IMR-90 (cell line): ENCODE data around the gene CREBZF. TPM values are rescaled to one million over a fixed set of nuclear protein-coding genes. Genes with fewer than 3 reads are reported as not detected.
A peak's percentile ranks its signal among the peaks of the same experiment; 100 is the strongest.

Experiments used
- ATAC-seq: fragments of 200-7000 bp; cut with Tn5 transposase; 2 replicates; pipeline ENCODE4 v1.9.1; 2020; ENCODE audit warnings: low read depth, mild to moderate bottlenecking, moderate library complexity
- BruUV-seq: library from RNA; stranded (reverse); fragments of 400-500 nt; replicated peaks from 2 replicates; lab custom pipeline; 2021; lab: Mats Ljungman, UMichigan
- CTCF ChIA-PET: fragments of 300-600 bp; formaldehyde crosslinking; extraction: SDS; loops from one replicate; lab custom pipeline; 2021; ENCODE audit warnings: antibody characterized with exemption; lab: Yijun Ruan, JAX
- POLR2A ChIA-PET: fragments of 300-600 bp; sonication (Branson Sonifier 250); formaldehyde crosslinking; loops from one replicate; lab custom pipeline; 2022; ENCODE audit warnings: antibody characterized with exemption; ENCODE audit not compliant: unreplicated experiment; lab: Charles Lee
- DNase-seq: peaks from one replicate; pipeline ENCODE4 v3.0.0; 2013
- H2AFZ ChIP-seq: replicated peaks from 2 replicates; pipeline ENCODE3; 2013; ENCODE audit warnings: low read length, mild to moderate bottlenecking; ENCODE audit not compliant: poor library complexity
- H2AK5ac ChIP-seq: 2 replicates; pipeline ENCODE4 v1.6.1; 2013; ENCODE audit warnings: low read depth, low read length, inconsistent platforms
- H2AK9ac ChIP-seq: replicated peaks from 2 replicates; pipeline ENCODE3; 2013; ENCODE audit warnings: mild to moderate bottlenecking, low read depth, low read length, moderate library complexity; ENCODE audit not compliant: poor library complexity
- H2BK120ac ChIP-seq: 2 replicates; pipeline ENCODE4 v1.6.1; 2013; ENCODE audit warnings: low read depth, low read length, inconsistent platforms
- H2BK15ac ChIP-seq: 3 replicates; pipeline ENCODE4 v1.6.1; 2013; ENCODE audit warnings: low read depth, low read length, inconsistent platforms
- H2BK20ac ChIP-seq: 2 replicates; pipeline ENCODE4 v1.6.1; 2013; ENCODE audit warnings: low read depth, mild to moderate bottlenecking, inconsistent platforms, low read length, moderate library complexity
- H2BK5ac ChIP-seq: 2 replicates; pipeline ENCODE4 v1.6.1; 2013; ENCODE audit warnings: mild to moderate bottlenecking, low read depth, low read length, inconsistent platforms; ENCODE audit not compliant: poor library complexity, severe bottlenecking
- H3K14ac ChIP-seq: replicated peaks from 2 replicates; pipeline ENCODE4 v1.6.1; 2013; ENCODE audit warnings: low read depth, low read length, inconsistent platforms
- H3K18ac ChIP-seq: 2 replicates; pipeline ENCODE4 v1.6.1; 2013; ENCODE audit warnings: low read depth, low read length, control low read depth
- H3K23ac ChIP-seq: 2 replicates; pipeline ENCODE4 v1.6.1; 2013; ENCODE audit warnings: low read depth, low read length, inconsistent platforms
- H3K27ac ChIP-seq: 2 replicates; pipeline ENCODE4 v1.5.1; 2013; ENCODE audit warnings: mild to moderate bottlenecking, control low read depth, low read length; ENCODE audit not compliant: insufficient read depth
- H3K27me3 ChIP-seq: 2 replicates; pipeline ENCODE4 v1.6.1; 2013; ENCODE audit warnings: low read length; ENCODE audit not compliant: control insufficient read depth, insufficient read depth
- H3K36me3 ChIP-seq: 2 replicates; pipeline ENCODE4 v1.6.1; 2013; ENCODE audit warnings: low read length, mixed read lengths; ENCODE audit not compliant: control insufficient read depth, insufficient read depth
- H3K4ac ChIP-seq: 2 replicates; pipeline ENCODE4 v1.6.1; 2013; ENCODE audit warnings: low read depth, low read length, inconsistent platforms
- H3K4me1 ChIP-seq: 2 replicates; pipeline ENCODE4 v1.6.1; 2013; ENCODE audit warnings: low read length, mixed read lengths; ENCODE audit not compliant: control insufficient read depth, insufficient read depth
- H3K4me2 ChIP-seq: 2 replicates; pipeline ENCODE4 v1.6.1; 2013; ENCODE audit warnings: low read depth, mild to moderate bottlenecking, control low read depth, low read length, moderate library complexity
- H3K4me3 ChIP-seq: 2 replicates; pipeline ENCODE4 v1.5.1; 2013; ENCODE audit warnings: low read depth, mild to moderate bottlenecking, control low read depth, low read length, moderate library complexity; ENCODE audit not compliant: insufficient read depth
- H3K56ac ChIP-seq: 2 replicates; pipeline ENCODE4 v1.6.1; 2013; ENCODE audit warnings: low read length, inconsistent platforms; ENCODE audit not compliant: insufficient read depth; ENCODE audit errors: extremely low read depth
- H3K79me1 ChIP-seq, 2 experiments: 2 replicates each; pipeline ENCODE4 v1.6.1; 2013; ENCODE audit warnings: low read length in 2 of 2, inconsistent platforms in 1 of 2, low read depth in 1 of 2
- H3K9ac ChIP-seq: 2 replicates; pipeline ENCODE4 v1.6.1; 2013; ENCODE audit warnings: low read depth, low read length, control low read depth
- H3K9me1 ChIP-seq: 2 replicates; pipeline ENCODE4 v1.6.1; 2013; ENCODE audit warnings: low read length, inconsistent platforms; ENCODE audit not compliant: insufficient read depth
- H3K9me3 ChIP-seq: 2 replicates; pipeline ENCODE4 v1.6.1; 2013; ENCODE audit warnings: low read length; ENCODE audit not compliant: control insufficient read depth, insufficient read depth
- H4K20me1 ChIP-seq: 2 replicates; pipeline ENCODE4 v1.6.1; 2013; ENCODE audit warnings: low read length, inconsistent platforms; ENCODE audit not compliant: insufficient read depth
- H4K5ac ChIP-seq: 2 replicates; pipeline ENCODE4 v1.6.1; 2013; ENCODE audit warnings: mild to moderate bottlenecking, low read depth, low read length, control low read depth
- H4K8ac ChIP-seq, 2 experiments: 2 replicates each; pipeline ENCODE4 v1.6.1; 2013; ENCODE audit warnings: low read depth in 2 of 2, low read length in 2 of 2, control low read depth in 1 of 2, inconsistent platforms in 1 of 2
- H4K91ac ChIP-seq: 2 replicates; pipeline ENCODE4 v1.6.1; 2013; ENCODE audit warnings: low read depth, low read length, inconsistent platforms; ENCODE audit not compliant: insufficient read depth
- FOS ChIP-seq: fragments of 150-350 bp; IDR thresholded peaks from 2 replicates; pipeline ENCODE4 v1.6.1; 2016; ENCODE audit warnings: low read depth, low read length
- RAD21 ChIP-seq: IDR thresholded peaks from 2 replicates; pipeline ENCODE4 v1.6.1; 2012; ENCODE audit warnings: low read length, improper control_type of control experiment
- USF2 ChIP-seq: fragments of 150-350 bp; IDR thresholded peaks from 2 replicates; pipeline ENCODE4 v1.6.1; 2017; ENCODE audit warnings: mild to moderate bottlenecking, antibody characterized with exemption, low read length, low read depth
- WGBS, 2 experiments: methylation state at CpG; one replicate each; pipeline versions ENCODE4 v1.1.5 to v1.1.7; 2013; ENCODE audit warnings: missing lambda C conversion rate in 2 of 2; ENCODE audit not compliant: insufficient read length in 1 of 2; ENCODE audit errors: extremely low coverage in 2 of 2; 5-methylcytosine and 5-hydroxymethylcytosine counted together
- dilution Hi-C: fragments of 300-500 bp; cut with HindIII; formaldehyde crosslinking; loops from one replicate; pipeline ENCODE4 v1.14.3; 2018; ENCODE audit warnings: low sequenced_read_pairs; ENCODE audit not compliant: unreplicated experiment
- in situ Hi-C: fragments of 300-500 bp; cut with MboI; formaldehyde crosslinking; loops from 3 replicates; pipeline ENCODE4 v1.14.3; 2019; ENCODE audit warnings: low sequenced_read_pairs, inconsistent platforms, mixed read lengths
- intact Hi-C: fragments of 100-400 bp; cut with micrococcal nuclease; formaldehyde crosslinking; loops from 2 replicates; pipeline ENCODE4 v1.10.0; 2022
- polyA plus RNA-seq, 3 experiments: library from polyadenylated mRNA; depleted of rRNA; stranded (reverse); fragments of >200 nt; gene quantifications; 2 replicates each; pipeline ENCODE4 v1.2.3, GENCODE V29; 2012; ENCODE audit warnings: low replicate concordance in 1 of 3
- total RNA-seq: library from RNA; depleted of rRNA; stranded (reverse); fragments of >200 nt; gene quantifications from 2 replicates; pipeline ENCODE4 v1.2.3, GENCODE V29; 2012
- TF ChIP-seq, protein P1 (sequence below): conservative IDR thresholded peaks from 2 replicates; pipeline ENCODE4 v1.5.1; 2012; ENCODE audit warnings: mild to moderate bottlenecking, low read depth, low read length, improper control_type of control experiment

CREBZF gene
- total and polyA plus RNA-seq, 2 of the 4 experiments (the other 2 are of a cell fraction): 12.5 to 17.7 TPM

DNA sequence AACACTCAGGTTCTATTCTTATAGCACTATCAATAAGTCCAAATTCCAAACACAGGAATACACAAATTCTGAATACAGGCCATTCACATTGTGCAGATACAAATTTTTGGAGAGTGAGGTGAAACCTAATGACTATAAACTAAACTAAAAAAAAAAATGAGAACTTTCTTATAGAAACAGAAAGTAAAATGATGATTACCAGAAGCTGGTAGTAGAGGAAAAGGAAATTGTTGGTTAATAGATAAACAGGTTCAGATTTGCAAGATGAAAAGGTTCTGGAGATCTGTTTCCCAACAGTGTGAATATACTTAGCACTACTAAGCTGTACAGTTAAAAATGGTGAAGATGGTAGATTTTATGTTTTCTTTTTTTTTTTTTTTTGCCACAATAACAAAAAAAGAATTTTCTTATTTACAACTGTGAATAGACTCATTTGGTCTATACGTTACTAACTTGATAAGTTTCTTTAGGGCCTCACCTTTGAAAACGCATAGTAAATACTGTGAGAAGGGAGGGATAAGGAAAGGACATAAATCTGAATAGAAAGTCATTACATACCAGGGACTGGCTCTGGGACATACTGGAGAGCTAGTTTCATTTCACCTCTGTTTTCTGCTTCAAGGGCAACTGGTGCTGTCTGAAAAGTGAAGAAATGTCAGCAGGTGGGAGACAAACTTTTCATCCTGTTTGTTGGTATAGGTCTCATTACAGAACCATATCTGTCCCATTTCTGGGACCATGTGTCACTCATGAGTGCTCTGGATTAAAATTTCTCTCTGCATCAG lies 35.2 kb upstream of the CREBZF start:
- Histone ChIP-seq H2BK15ac (no peak overlapping the region), H2AK5ac (no peak overlapping the region), H3K56ac (no peak overlapping the region), H3K27ac (no peak overlapping the region), H3K4me3 (no peak overlapping the region), H3K4ac (no peak overlapping the region), H2BK120ac (no peak overlapping the region), H3K23ac (peak overlapping the region; percentile 42; the same call in 1 of the 2 replicates), H3K4me2 (no peak overlapping the region), H2AK9ac (no peak overlapping the region), H3K27me3 (no peaks in the 10 kb centered on the region), H3K9me3 (no peaks in the 10 kb centered on the region), H3K9me1 (no peaks in the 10 kb centered on the region), H4K5ac (no peak overlapping the region), H3K79me1 (0 out of 4 replicates have a peak, but pooled peaks cover 0 to 3% of the 10 kb centered on the region in 2 experiments), H2AFZ (no peak overlapping the region), H3K36me3 (peaks cover 19% of the 10 kb centered on the region), H4K91ac (no peak overlapping the region), H2BK5ac (no peak overlapping the region), H3K9ac (no peak overlapping the region), H4K20me1 (no peaks in the 10 kb centered on the region), H3K18ac (no peak overlapping the region), H3K4me1 (no peaks in the 10 kb centered on the region), H3K14ac (no peak overlapping the region), H4K8ac (no peak overlapping the region), H2BK20ac (no peak overlapping the region)
- ChIA-PET CTCF (interaction anchor here (0.6 to 1.0 kb wide), 2 partner anchors 26 to 105 kb away, joined by 3 to 6 read pairs; no protein-coding TSS in a partner anchor), POLR2A (no interaction called here)
- WGBS, 2 experiments: no CpG with 5 or more reads among the region's 2 CpGs
- dilution Hi-C loops: no loop called here
- DNase-seq (no peak), ATAC-seq (no peak)
- intact Hi-C loops: no loop called here
- no TSS peak for BruUV-seq
- in situ Hi-C loops: loop anchor here (25.0 kb wide), 1 partner anchor 587 kb away; no protein-coding TSS in a partner anchor
- TF ChIP-seq FOS (no peak), USF2 (no peak), RAD21 (no peak)
- TF ChIP-seq, protein P1, sequence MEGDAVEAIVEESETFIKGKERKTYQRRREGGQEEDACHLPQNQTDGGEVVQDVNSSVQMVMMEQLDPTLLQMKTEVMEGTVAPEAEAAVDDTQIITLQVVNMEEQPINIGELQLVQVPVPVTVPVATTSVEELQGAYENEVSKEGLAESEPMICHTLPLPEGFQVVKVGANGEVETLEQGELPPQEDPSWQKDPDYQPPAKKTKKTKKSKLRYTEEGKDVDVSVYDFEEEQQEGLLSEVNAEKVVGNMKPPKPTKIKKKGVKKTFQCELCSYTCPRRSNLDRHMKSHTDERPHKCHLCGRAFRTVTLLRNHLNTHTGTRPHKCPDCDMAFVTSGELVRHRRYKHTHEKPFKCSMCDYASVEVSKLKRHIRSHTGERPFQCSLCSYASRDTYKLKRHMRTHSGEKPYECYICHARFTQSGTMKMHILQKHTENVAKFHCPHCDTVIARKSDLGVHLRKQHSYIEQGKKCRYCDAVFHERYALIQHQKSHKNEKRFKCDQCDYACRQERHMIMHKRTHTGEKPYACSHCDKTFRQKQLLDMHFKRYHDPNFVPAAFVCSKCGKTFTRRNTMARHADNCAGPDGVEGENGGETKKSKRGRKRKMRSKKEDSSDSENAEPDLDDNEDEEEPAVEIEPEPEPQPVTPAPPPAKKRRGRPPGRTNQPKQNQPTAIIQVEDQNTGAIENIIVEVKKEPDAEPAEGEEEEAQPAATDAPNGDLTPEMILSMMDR: no peak
